HepG2 (cell line): ENCODE measurements around the gene GABRA1. TPM values are rescaled to one million over a fixed set of nuclear protein-coding genes. Genes with fewer than 3 reads are reported as not detected.

Experiments used
- ATAC-seq: fragments of 200-7000 bp; cut with Tn5 transposase; 3 replicates; pipeline ENCODE4 v1.9.1; 2020; ENCODE audit warnings: mild to moderate bottlenecking, moderate library complexity
- BruUV-seq: library from RNA; stranded (reverse); fragments of 400-500 nt; replicated peaks from 2 replicates; lab custom pipeline; 2021; lab: Mats Ljungman, UMichigan
- CTCF ChIA-PET: fragments of 300-600 bp; formaldehyde crosslinking; extraction: SDS; loops from one replicate; lab custom pipeline; 2021; ENCODE audit warnings: low total read pairs, inconsistent platforms, low intra/inter-chr PET ratio; lab: Yijun Ruan, JAX
- POLR2A ChIA-PET: fragments of 350-600 bp; sonication (Branson Sonifier 250); formaldehyde crosslinking; loops from one replicate; lab custom pipeline; 2020; ENCODE audit warnings: antibody characterized with exemption, inconsistent platforms; lab: Yijun Ruan, JAX
- DNase-seq: peaks from one replicate; pipeline ENCODE4 v3.0.0-alpha.2; 2015; ENCODE audit warnings: low spot score
- FAIRE-seq: peaks from 3 replicates; lab custom pipeline; 2011; peaks lifted over from hg19 to GRCh38; lab: Jason Lieb, UNC
- H2AFZ ChIP-seq: one replicate; pipeline ENCODE4 v1.6.1; 2011; ENCODE audit warnings: low read length, inconsistent platforms
- H3K27ac ChIP-seq: fragments of 300-600 bp; 3 replicates; pipeline ENCODE4 v1.8.0; 2011; ENCODE audit warnings: mixed run types, mild to moderate bottlenecking, mixed read lengths, low read length, inconsistent platforms; ENCODE audit not compliant: insufficient read depth; ENCODE audit errors: extremely low read length
- H3K27me3 ChIP-seq, 2 experiments: fragments of 200-600 bp in 1 of 2; 2 replicates in 1 of 2; 3 replicates in 1 of 2; pipeline versions ENCODE4 v1.6.0 to v1.8.0; 2011; ENCODE audit warnings: low read length in 2 of 2, mild to moderate bottlenecking in 2 of 2, moderate library complexity in 2 of 2, inconsistent platforms in 1 of 2; ENCODE audit not compliant: insufficient read depth in 2 of 2, control insufficient read depth in 1 of 2
- H3K36me3 ChIP-seq, 2 experiments: fragments of 200-600 bp in 1 of 2; replicated peaks in 1 of 2; 2 replicates in 1 of 2; 3 replicates in 1 of 2; pipeline versions ENCODE4 v1.5.1 to v1.8.0; 2011; ENCODE audit warnings: low read length in 2 of 2, inconsistent platforms in 1 of 2; ENCODE audit not compliant: insufficient read depth in 2 of 2, control insufficient read depth in 1 of 2
- H3K4me1 ChIP-seq: 2 replicates; pipeline ENCODE4 v1.5.1; 2012; ENCODE audit warnings: low read length, inconsistent platforms; ENCODE audit not compliant: insufficient read depth
- H3K4me2 ChIP-seq: 2 replicates; pipeline ENCODE4 v1.6.0; 2011; ENCODE audit warnings: low read depth, low read length, inconsistent platforms
- H3K4me3 ChIP-seq, 3 experiments: fragments of 200-600 bp in 1 of 3; sonication (generic), shearing (Covaris generic) in 1 of 3; replicated peaks in 1 of 3; 2 replicates each; pipeline ENCODE4 v1.5.1; 2011 to 2016; ENCODE audit warnings: low read length in 3 of 3, inconsistent platforms in 2 of 3, low read depth in 2 of 3, mild to moderate bottlenecking in 2 of 3, control low read depth in 1 of 3, mixed read lengths in 1 of 3; ENCODE audit not compliant: insufficient read depth in 1 of 3
- H3K79me2 ChIP-seq: one replicate; pipeline ENCODE4 v1.6.1; 2011; ENCODE audit warnings: low read length, inconsistent platforms; ENCODE audit not compliant: insufficient read depth
- H3K9ac ChIP-seq: 2 replicates; pipeline ENCODE4 v1.6.0; 2011; ENCODE audit warnings: mild to moderate bottlenecking, low read depth, low read length, inconsistent platforms; ENCODE audit not compliant: insufficient read depth
- H3K9me3 ChIP-seq: 2 replicates; pipeline ENCODE4 v1.5.1; 2012; ENCODE audit warnings: mild to moderate bottlenecking, low read length
- H4K20me1 ChIP-seq: 2 replicates; pipeline ENCODE4 v1.6.0; 2011; ENCODE audit warnings: inconsistent platforms, mild to moderate bottlenecking, low read length, moderate library complexity; ENCODE audit not compliant: insufficient read depth
- GPBP1L1 ChIP-seq: sonication (generic); formaldehyde crosslinking; IDR thresholded peaks from 2 replicates; pipeline ENCODE4 v1.5.0; 2020; ENCODE audit warnings: mild to moderate bottlenecking, missing genetic modification reagents
- HNF4G ChIP-seq, 2 experiments: sonication (generic) in 1 of 2; formaldehyde crosslinking in 1 of 2; IDR thresholded peaks; 2 replicates each; pipeline versions ENCODE4 v1.4.0 to v1.6.1; 2011 to 2020; ENCODE audit warnings: borderline replicate concordance in 2 of 2, low read depth in 2 of 2, mild to moderate bottlenecking in 2 of 2, low read length in 1 of 2, missing genetic modification reagents in 1 of 2, moderate library complexity in 1 of 2
- IKZF5 ChIP-seq: IDR thresholded peaks from 2 replicates; pipeline ENCODE4 v1.6.1; 2018; ENCODE audit warnings: missing genetic modification reagents, mild to moderate bottlenecking, missing compliant biosample characterization
- ISX ChIP-seq: sonication (generic); formaldehyde crosslinking; conservative IDR thresholded peaks from 2 replicates; pipeline ENCODE4 v1.5.0; 2020; ENCODE audit warnings: missing genetic modification reagents
- KAT7 ChIP-seq: IDR thresholded peaks from 2 replicates; pipeline ENCODE4 v1.6.1; 2018; ENCODE audit warnings: borderline replicate concordance, missing compliant biosample characterization
- NFAT5 ChIP-seq: sonication (generic); formaldehyde crosslinking; IDR thresholded peaks from 2 replicates; pipeline ENCODE4 v1.4.0; 2020; ENCODE audit warnings: missing genetic modification reagents
- SNAPC2 ChIP-seq: sonication (generic); formaldehyde crosslinking; IDR thresholded peaks from 2 replicates; pipeline ENCODE4 v1.8.1; 2022; ENCODE audit warnings: mild to moderate bottlenecking, missing genetic modification reagents
- SNAPC5 ChIP-seq: sonication (generic); formaldehyde crosslinking; IDR thresholded peaks from 2 replicates; pipeline ENCODE4 v1.8.1; 2023; ENCODE audit warnings: mild to moderate bottlenecking, missing genetic modification reagents, borderline replicate concordance
- SP1 ChIP-seq, 2 experiments: fragments of 450-650 bp in 1 of 2; sonication (generic) in 1 of 2; formaldehyde crosslinking in 1 of 2; IDR thresholded peaks; 2 replicates each; pipeline versions ENCODE4 v1.4.0 to v1.6.1; 2016 to 2020; ENCODE audit warnings: missing genetic modification reagents in 1 of 2
- ZBTB26 ChIP-seq: IDR thresholded peaks from 2 replicates; pipeline ENCODE4 v1.6.1; 2016; ENCODE audit warnings: missing compliant biosample characterization, missing genetic modification reagents, borderline replicate concordance
- ZNF160 ChIP-seq: sonication (generic); formaldehyde crosslinking; IDR thresholded peaks from 2 replicates; pipeline ENCODE4 v1.8.0; 2022; ENCODE audit warnings: mild to moderate bottlenecking, inconsistent platforms, missing genetic modification reagents
- ZNF225 ChIP-seq: sonication (generic); formaldehyde crosslinking; IDR thresholded peaks from 2 replicates; pipeline ENCODE4 v1.4.0; 2020; ENCODE audit warnings: mild to moderate bottlenecking, missing genetic modification reagents
- WGBS: methylation state at CpG from one replicate; pipeline ENCODE4 v1.1.6; 2017; ENCODE audit warnings: low lambda C conversion rate; 5-methylcytosine and 5-hydroxymethylcytosine counted together
- in situ Hi-C: cut with HindIII; loops from 2 replicates; pipeline ENCODE4 v1.10.0; 2017; ENCODE audit warnings: low pct_unique_long_range_greater_than_20kb; ENCODE audit not compliant: extremely low pct_ligation_motif_present
- intact Hi-C: fragments of 100-400 bp; cut with micrococcal nuclease; formaldehyde crosslinking; loops from one replicate; pipeline ENCODE4 v1.10.0; 2022; ENCODE audit not compliant: unreplicated experiment
- polyA plus RNA-seq, 8 experiments: library from polyadenylated mRNA; depleted of rRNA in 3 of 8; stranded (reverse) in 7 of 8; unstranded in 1 of 8; fragments of >200 nt; fragmentation: Illumina TruSeq in 4 of 8; extraction: Trizol in 4 of 8; gene quantifications; 2 replicates each; pipeline versions ENCODE4 v1.2.1 to v1.2.3, GENCODE V29; 2011 to 2016; ENCODE audit warnings: low read depth in 4 of 8, missing spikeins in 1 of 8, mixed read lengths in 1 of 8; ENCODE audit not compliant: insufficient read depth in 1 of 8
- total RNA-seq, 5 experiments: library from RNA; depleted of rRNA; stranded (reverse); fragments of >200 nt; fragmentation: Illumina TruSeq; extraction: Trizol; gene quantifications; 2 replicates each; pipeline ENCODE4 v1.2.3, GENCODE V29; 2016; ENCODE audit warnings: low read depth in 1 of 5

Gene GABRA1
- total and polyA plus RNA-seq, 2 of the 13 experiments (the other 11 are each of a cell fraction or from before 2014, with no cell fraction given): not detected

GRCh38 chr5:161863811-161864210, 15.9 kb downstream of the GABRA1 start (continued):
- no peak for TF ChIP-seq SNAPC5 (CRISPR knock-in tag)
- no peak for TF ChIP-seq HNF4G (IDR thresholded peaks at IDR 0.05; ENCODE audit: borderline replicate concordance, low read depth, low read length)
- no peak for TF ChIP-seq HNF4G (CRISPR knock-in tag; IDR thresholded peaks at IDR 0.05; ENCODE audit: borderline replicate concordance, low read depth)

- in situ Hi-C loops (no loop called here), intact Hi-C loops (no loop called here)
- no peak for FAIRE-seq
- Histone ChIP-seq H3K9me3 (no peaks in the 10 kb centered on the region), H3K4me1 (no peaks in the 10 kb centered on the region), H3K79me2 (no peaks in the 10 kb centered on the region), H3K27ac (no peak overlapping the region), H3K36me3 (no peaks in the 10 kb centered on the region), H3K4me3 (no peak overlapping the region), H3K9ac (no peak overlapping the region), H3K27me3 (no peaks in the 10 kb centered on the region), H2AFZ (no peak overlapping the region), H4K20me1 (no peaks in the 10 kb centered on the region), H3K4me2 (no peak overlapping the region)
- CTCF ChIA-PET: no interaction called here
- 7% methylated on average over 7 of the region's 7 CpGs for WGBS
- POLR2A ChIA-PET: no interaction called here
- no peak for ATAC-seq
- DNase-seq: no peak
- BruUV-seq: no TSS peak
- TF ChIP-seq GPBP1L1 (no peak), KAT7 (CRISPR knock-in tag) (no peak), SNAPC2 (no peak), SP1 (IDR thresholded peaks at IDR 0.05) (no peak), SP1 (CRISPR knock-in tag; IDR thresholded peaks at IDR 0.05) (no peak), NFAT5 (no peak), ISX (CRISPR knock-in tag) (no peak), ZNF160 (CRISPR knock-in tag) (no peak), IKZF5 (CRISPR knock-in tag) (no peak), ZBTB26 (CRISPR knock-in tag) (no peak), ZNF225 (no peak)
Measured at GRCh38 chr5:161865510-161865909, 17.6 kb downstream of the GABRA1 start.
